Tibial artery (tissue), 4 donors: ENCODE data around the gene CCT8.
"Not testable (repeated sequence)": the region's sequence is repeated elsewhere in the genome, so short reads cannot be mapped to it uniquely, and the experiment has no call there.

Experiments used
- DNase-seq, 2 donors: peaks; one replicate each; pipeline ENCODE4 v3.0.0-alpha.2; 2019
- H3K27ac ChIP-seq, 2 donors: fragments of 200-600 bp; sonication (generic) in 1 of 2; 1 replicate in 1 of 2; 2 replicates in 1 of 2; pipeline ENCODE4 v1.5.1; 2018 to 2019; ENCODE audit warnings: mild to moderate bottlenecking in 1 of 2
- H3K27me3 ChIP-seq, 2 donors: fragments of 200-600 bp; sonication (generic) in 1 of 2; one replicate each; pipeline versions ENCODE4 v1.5.1 to v1.6.0; 2016 to 2019
- H3K36me3 ChIP-seq, 3 donors: fragments of 200-600 bp; sonication (generic) in 2 of 3; one replicate each; pipeline ENCODE4 v1.5.1; 2016 to 2019; ENCODE audit warnings: mild to moderate bottlenecking in 2 of 3
- H3K4me1 ChIP-seq, 4 donors: fragments of 200-600 bp; sonication (generic) in 2 of 4; 1 replicate in 3 of 4; 2 replicates in 1 of 4; pipeline ENCODE4 v1.5.1; 2016 to 2019
- H3K4me3 ChIP-seq, 2 donors: fragments of 200-600 bp; sonication (generic) in 1 of 2; 1 replicate in 1 of 2; 2 replicates in 1 of 2; pipeline ENCODE4 v1.5.1; 2018 to 2019; ENCODE audit warnings: mild to moderate bottlenecking in 2 of 2
- H3K9me3 ChIP-seq, 3 donors: fragments of 200-600 bp; sonication (generic) in 1 of 3; one replicate each; pipeline ENCODE4 v1.5.1; 2016 to 2019
- CTCF ChIP-seq, 2 experiments: fragments of 200-600 bp in 1 of 2; fragments of 450-650 bp in 1 of 2; IDR thresholded peaks; one replicate each; pipeline ENCODE4 v1.5.1; 2017 to 2019; ENCODE audit warnings: antibody characterized with exemption in 2 of 2, mild to moderate bottlenecking in 1 of 2, moderate library complexity in 1 of 2
- intact Hi-C: fragments of 100-400 bp; cut with DNase I; formaldehyde crosslinking; loops from one replicate; pipeline ENCODE4 v1.15.0; 2023; ENCODE audit warnings: low total_unique reads

CCT8 gene

GRCh38 chr21:29083306-29083705 lies 9.9 kb upstream of the CCT8 start:
- Histone ChIP-seq H3K9me3 (no peaks in the 10 kb centered on the region), H3K27me3 (no peaks in the 10 kb centered on the region), H3K27ac (no peak overlapping the region), H3K4me1 (peaks cover 0 to 58% (median 4%) of the 10 kb centered on the region in 4 donors), H3K36me3 (no peaks in the 10 kb centered on the region), H3K4me3 (no peak overlapping the region)
- intact Hi-C loops, result no loop called here
- TF ChIP-seq CTCF (IDR thresholded peaks at IDR 0.05), result no peak
- no peak for DNase-seq

GRCh38 chr21:29082046-29082815 lies 8.8 kb upstream of the CCT8 start:
- DNase-seq, result no peak
- Histone ChIP-seq H3K27ac (no peak overlapping the region), H3K4me1 (peaks cover 0 to 60% (median 4%) of the 10 kb centered on the region in 4 donors), H3K36me3 (no peaks in the 10 kb centered on the region), H3K9me3 (no peaks in the 10 kb centered on the region), H3K27me3 (no peaks in the 10 kb centered on the region), H3K4me3 (no peak overlapping the region)
- TF ChIP-seq CTCF (IDR thresholded peaks at IDR 0.05), result no peak
- intact Hi-C loops, result no loop called here

- no peak for TF ChIP-seq CTCF (IDR thresholded peaks at IDR 0.05)
- Histone ChIP-seq H3K4me1 (peaks cover 0 to 48% (median 3%) of the 10 kb centered on the region in 4 donors), H3K4me3 (no peak overlapping the region), H3K27ac (peak overlapping the region; percentile 56), H3K27me3 (no peaks in the 10 kb centered on the region), H3K9me3 (no peaks in the 10 kb centered on the region), H3K36me3 (no peaks in the 10 kb centered on the region)
- intact Hi-C loops, result no loop called here
- DNase-seq, result no peak
These were observed 7.0 kb upstream of the CCT8 start for GRCh38 chr21:29080454-29080941.

- no peak for DNase-seq
- Histone ChIP-seq H3K27me3 (no peaks in the 10 kb centered on the region), H3K9me3 (no peaks in the 10 kb centered on the region), H3K4me3 (no peak overlapping the region), H3K4me1 (peaks cover 0 to 34% (median 3%) of the 10 kb centered on the region in 4 donors), H3K36me3 (no peaks in the 10 kb centered on the region), H3K27ac (peak overlapping the region; percentile 56 to 85)
- intact Hi-C loops, result no loop called here
- TF ChIP-seq CTCF (IDR thresholded peaks at IDR 0.05), result no peak
These were observed 5.7 kb upstream of the CCT8 start for GRCh38 chr21:29078869-29079767.

GRCh38 chr21:29077651-29078090 lies 4.2 kb upstream of the CCT8 start:
- TF ChIP-seq CTCF (IDR thresholded peaks at IDR 0.05), result no peak
- Histone ChIP-seq H3K4me1 (peaks cover 0 to 32% (median 3%) of the 10 kb centered on the region in 4 donors), H3K4me3 (peak overlapping the region; percentile 56 to 69), H3K36me3 (no peaks in the 10 kb centered on the region), H3K27ac (peak overlapping the region; percentile 85 to 89), H3K9me3 (no peaks in the 10 kb centered on the region), H3K27me3 (no peaks in the 10 kb centered on the region)
- intact Hi-C loops, result no loop called here
- DNase-seq, result no peak

GRCh38 chr21:29076731-29077640 lies 3.5 kb upstream of the CCT8 start:
- intact Hi-C loops, H3K36me3 ChIP-seq, H3K27me3 ChIP-seq, H3K9me3 ChIP-seq: not testable (repeated sequence)
- H3K27ac ChIP-seq, result peak overlapping the region; percentile 85 to 89
- DNase-seq, result peak; percentile 70 to 82
- peaks cover 0 to 38% (median 9%) of the 10 kb centered on the region in 4 donors for H3K4me1 ChIP-seq
- H3K4me3 ChIP-seq, result peak overlapping the region; percentile 56 to 69
